ENCODE data around the gene RASSF3.
"Not testable (repeated sequence)": the region's sequence is repeated elsewhere in the genome, so short reads cannot be mapped to it uniquely, and the experiment has no call there.

Gene RASSF3

GRCh38 chr12:64598831-64599230 lies 11.5 kb upstream of the RASSF3 start:
- DNase-seq = peak in 1 of 2 donors; percentile 45

GRCh38 chr12:64600164-64600561 lies 10.1 kb upstream of the RASSF3 start:
- DNase-seq = no peak

- DNase-seq = no peak
Measured at GRCh38 chr12:64603183-64603841, 7.0 kb upstream of the RASSF3 start.

GRCh38 chr12:64608901-64609535 lies 1.3 kb upstream of the RASSF3 start:
- peak; percentile 28 to 45 for DNase-seq

- no peak for DNase-seq
Measured at GRCh38 chr12:64609536-64610078, 688 bp upstream of the RASSF3 start.

GRCh38 chr12:64610660-64611340 lies 505 bp downstream of the RASSF3 start:
- peak; percentile 30 to 63 for DNase-seq

GRCh38 chr12:64611341-64612284 lies 1.3 kb downstream of the RASSF3 start:
- DNase-seq = peak in 1 of 2 donors; percentile 46

GRCh38 chr12:64612843-64613242 lies 2.5 kb downstream of the RASSF3 start:
- DNase-seq = no peak

GRCh38 chr12:64613775-64614398 lies 3.6 kb downstream of the RASSF3 start:
- not testable (repeated sequence) for DNase-seq

GRCh38 chr12:64616201-64616600 lies 5.9 kb downstream of the RASSF3 start:
- no peak for DNase-seq

GRCh38 chr12:64618953-64619590 lies 8.8 kb downstream of the RASSF3 start:
- DNase-seq = peak in 1 of 2 donors; percentile 59

GRCh38 chr12:64621257-64621942 lies 11.1 kb downstream of the RASSF3 start:
- DNase-seq = peak in 1 of 2 donors; percentile 75

- DNase-seq = no peak
Measured at GRCh38 chr12:64624035-64624434, 13.7 kb downstream of the RASSF3 start.

GRCh38 chr12:64625243-64626077 lies 15.2 kb downstream of the RASSF3 start:
- peak; percentile 33 to 90 for DNase-seq

- DNase-seq = not testable (repeated sequence)
Measured at GRCh38 chr12:64626588-64626987, 16.3 kb downstream of the RASSF3 start.

- no peak for DNase-seq
Measured at GRCh38 chr12:64627771-64628170, 17.5 kb downstream of the RASSF3 start.

- DNase-seq = no peak
Measured at GRCh38 chr12:64631197-64631596, 20.9 kb downstream of the RASSF3 start.

- no peak for DNase-seq
Measured at GRCh38 chr12:64633011-64633939, 23.0 kb downstream of the RASSF3 start.

- peak in 1 of 2 donors; percentile 33 for DNase-seq
Measured at GRCh38 chr12:64633940-64634337, 23.6 kb downstream of the RASSF3 start.

Data from bone marrow (tissue), 2 donors.